Measurements from ENCODE around the gene TRNT1. TPM values are rescaled to one million over a fixed set of nuclear protein-coding genes. Genes with fewer than 3 reads are reported as not detected.

The TRNT1 gene
- total RNA-seq, 1 experiment from 2014 or later, result 21.4 TPM

DNA sequence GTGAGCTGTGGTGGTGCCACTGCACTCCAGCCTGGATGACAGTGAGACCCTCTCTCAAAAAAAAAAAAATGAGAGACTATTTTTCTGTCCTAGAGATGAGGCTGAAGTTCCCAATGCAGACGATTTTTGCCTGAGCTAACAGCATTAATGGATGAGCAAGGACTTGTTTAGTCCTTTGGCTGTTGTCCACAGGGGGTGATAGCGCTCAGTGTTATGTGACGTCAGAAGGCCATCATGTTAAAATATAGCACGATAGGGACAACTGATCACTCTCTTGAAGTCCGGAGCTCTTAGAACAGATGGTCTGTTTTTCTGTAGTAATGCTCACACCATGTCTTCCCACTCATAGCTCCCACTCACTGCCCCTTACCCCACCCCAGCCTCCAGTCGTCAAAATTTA is 6.8 kb downstream of the TRNT1 start:
- H3K27me3 ChIP-seq (ENCODE audit: insufficient read depth, low read length), result no peaks in the 10 kb centered on the region
- no peak overlapping the region for H3K4me2 ChIP-seq (ENCODE audit: low read length)
- H3K36me3 ChIP-seq (ENCODE audit: control insufficient read depth in 1 of 2, insufficient read depth in 2 of 2, low read length in 2 of 2), result peaks cover 30 to 35% of the 10 kb centered on the region in 2 experiments
- intact Hi-C loops (cut with micrococcal nuclease), result no loop called here
- ChIA-PET POLR2A (no interaction called here), RAD21 (ENCODE audit: low non-redundant PET in 1 of 2, low total read pairs in 2 of 2, uncharacterized antibody in 2 of 2, unreplicated experiment in 2 of 2) (no interaction called here), CTCF (no interaction called here)
- H3K9me3 ChIP-seq (ENCODE audit: control insufficient read depth in 1 of 2, insufficient read depth in 1 of 2, low read depth in 1 of 2, low read length in 2 of 2), result no peaks in the 10 kb centered on the region
- H3K79me2 ChIP-seq (ENCODE audit: insufficient read depth, low read length), result peaks cover 86% of the 10 kb centered on the region
- H4K20me1 ChIP-seq (ENCODE audit: insufficient read depth), result peaks cover 13% of the 10 kb centered on the region; the same call in 1 of the 2 replicates
- no TSS peak for BruUV-seq (replicated peaks)
- H2AFZ ChIP-seq (ENCODE audit: low read depth, low read length, poor library complexity, severe bottlenecking), result no peak overlapping the region
- no peak overlapping the region for H3K9ac ChIP-seq (ENCODE audit: low read length)
- H3K9me2 ChIP-seq (ENCODE audit: insufficient read depth), result no peaks in the 10 kb centered on the region
- no peak for TF ChIP-seq RAD21 (IDR thresholded peaks at IDR 0.05; ENCODE audit: low read depth)
- no peak for TF ChIP-seq ZBTB33 (IDR thresholded peaks at IDR 0.05; ENCODE audit: extremely low read depth, insufficient replicate concordance, low read length)
- TF ChIP-seq SRF (IDR thresholded peaks at IDR 0.05; ENCODE audit: low read depth), result no peak
- no peak for TF ChIP-seq POLR2AphosphoS5 (IDR thresholded peaks at IDR 0.05; ENCODE audit: low read depth, low read length)
- no peak for TF ChIP-seq ELF1 (IDR thresholded peaks at IDR 0.05; ENCODE audit: borderline replicate concordance, low read depth)
- TF ChIP-seq FOSL1 (IDR thresholded peaks at IDR 0.05; ENCODE audit: low read depth), result no peak
- TF ChIP-seq EGR1 (IDR thresholded peaks at IDR 0.05; ENCODE audit: low read depth), result no peak
- no peak for TF ChIP-seq CBX3 (IDR thresholded peaks at IDR 0.05; ENCODE audit: low read depth)
- no peak overlapping the region for H3K4me3 ChIP-seq (replicated peaks in 1 of 2; ENCODE audit: low read depth in 1 of 2, low read length in 2 of 2)
- H3K4me1 ChIP-seq (ENCODE audit: control insufficient read depth in 1 of 2, insufficient read depth in 2 of 2, low read length in 2 of 2), result no peaks in the 10 kb centered on the region
- ATAC-seq (no peak), DNase-seq (ENCODE audit: low read depth, low spot score) (no peak)
- H3K27ac ChIP-seq (ENCODE audit: low read depth, low read length), result no peak overlapping the region

DNA sequence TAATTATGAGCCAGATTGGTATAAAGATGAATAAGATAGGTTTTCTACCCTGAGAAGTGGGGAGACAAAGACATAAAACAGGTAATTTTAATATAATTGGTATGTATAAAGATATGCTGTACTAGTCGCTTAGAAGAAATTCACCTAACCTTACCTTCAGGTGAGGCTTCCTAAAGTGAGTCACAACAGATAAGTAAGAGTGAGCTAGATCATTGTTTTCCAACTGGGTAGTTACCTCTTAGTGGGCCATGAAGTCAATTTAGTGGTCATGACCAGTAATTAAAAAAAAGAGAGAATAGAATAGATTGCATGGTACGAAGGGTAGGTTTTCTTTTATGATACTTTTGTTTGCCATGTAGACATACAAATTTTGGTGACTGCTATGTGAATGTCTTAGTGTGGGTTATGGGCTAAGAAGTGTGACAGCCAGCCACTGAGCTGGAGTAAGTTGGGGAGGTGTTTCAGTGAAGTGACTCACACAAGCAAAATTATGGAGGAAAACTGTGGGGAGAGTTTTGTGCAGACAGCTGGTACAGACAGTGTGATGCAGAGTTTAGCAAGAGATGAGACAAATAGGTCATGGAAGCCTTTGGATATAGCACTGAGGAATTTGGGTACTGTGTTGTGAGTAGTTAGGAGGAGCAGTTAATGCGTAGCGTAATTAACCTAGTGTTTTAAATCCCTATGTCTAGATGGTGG is 8.2 kb downstream of the TRNT1 start:
- no peak for TF ChIP-seq JUND (IDR thresholded peaks at IDR 0.05)
- no peak for TF ChIP-seq YY1 (IDR thresholded peaks at IDR 0.05; ENCODE audit: extremely low read depth, insufficient replicate concordance, low read depth, low read length)
- no peak for TF ChIP-seq SRF (IDR thresholded peaks at IDR 0.05; ENCODE audit: low read depth)
- TF ChIP-seq EZH2 (IDR thresholded peaks at IDR 0.05), result no peak
- no peak for TF ChIP-seq TCF7L2 (IDR thresholded peaks at IDR 0.05; ENCODE audit: borderline replicate concordance, extremely low read depth, insufficient read depth, insufficient read length)
- TF ChIP-seq, protein P1, sequence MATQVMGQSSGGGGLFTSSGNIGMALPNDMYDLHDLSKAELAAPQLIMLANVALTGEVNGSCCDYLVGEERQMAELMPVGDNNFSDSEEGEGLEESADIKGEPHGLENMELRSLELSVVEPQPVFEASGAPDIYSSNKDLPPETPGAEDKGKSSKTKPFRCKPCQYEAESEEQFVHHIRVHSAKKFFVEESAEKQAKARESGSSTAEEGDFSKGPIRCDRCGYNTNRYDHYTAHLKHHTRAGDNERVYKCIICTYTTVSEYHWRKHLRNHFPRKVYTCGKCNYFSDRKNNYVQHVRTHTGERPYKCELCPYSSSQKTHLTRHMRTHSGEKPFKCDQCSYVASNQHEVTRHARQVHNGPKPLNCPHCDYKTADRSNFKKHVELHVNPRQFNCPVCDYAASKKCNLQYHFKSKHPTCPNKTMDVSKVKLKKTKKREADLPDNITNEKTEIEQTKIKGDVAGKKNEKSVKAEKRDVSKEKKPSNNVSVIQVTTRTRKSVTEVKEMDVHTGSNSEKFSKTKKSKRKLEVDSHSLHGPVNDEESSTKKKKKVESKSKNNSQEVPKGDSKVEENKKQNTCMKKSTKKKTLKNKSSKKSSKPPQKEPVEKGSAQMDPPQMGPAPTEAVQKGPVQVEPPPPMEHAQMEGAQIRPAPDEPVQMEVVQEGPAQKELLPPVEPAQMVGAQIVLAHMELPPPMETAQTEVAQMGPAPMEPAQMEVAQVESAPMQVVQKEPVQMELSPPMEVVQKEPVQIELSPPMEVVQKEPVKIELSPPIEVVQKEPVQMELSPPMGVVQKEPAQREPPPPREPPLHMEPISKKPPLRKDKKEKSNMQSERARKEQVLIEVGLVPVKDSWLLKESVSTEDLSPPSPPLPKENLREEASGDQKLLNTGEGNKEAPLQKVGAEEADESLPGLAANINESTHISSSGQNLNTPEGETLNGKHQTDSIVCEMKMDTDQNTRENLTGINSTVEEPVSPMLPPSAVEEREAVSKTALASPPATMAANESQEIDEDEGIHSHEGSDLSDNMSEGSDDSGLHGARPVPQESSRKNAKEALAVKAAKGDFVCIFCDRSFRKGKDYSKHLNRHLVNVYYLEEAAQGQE (IDR thresholded peaks at IDR 0.05; ENCODE audit: low read depth), result no peak
- TF ChIP-seq EZH2phosphoT487 (IDR thresholded peaks at IDR 0.05; ENCODE audit: borderline replicate concordance), result no peak
- BruUV-seq (replicated peaks), result no TSS peak
- intact Hi-C loops (cut with micrococcal nuclease), result no loop called here
- Histone ChIP-seq H4K20me1 (ENCODE audit: insufficient read depth) (peaks cover 15% of the 10 kb centered on the region; the same call in 1 of the 2 replicates), H3K27me3 (ENCODE audit: insufficient read depth, low read length) (no peaks in the 10 kb centered on the region), H3K9me3 (ENCODE audit: control insufficient read depth in 1 of 2, insufficient read depth in 1 of 2, low read depth in 1 of 2, low read length in 2 of 2) (no peaks in the 10 kb centered on the region), H3K79me2 (ENCODE audit: insufficient read depth, low read length) (peaks cover 86% of the 10 kb centered on the region), H3K27ac (ENCODE audit: low read depth, low read length) (no peak overlapping the region), H3K4me1 (ENCODE audit: control insufficient read depth in 1 of 2, insufficient read depth in 2 of 2, low read length in 2 of 2) (no peaks in the 10 kb centered on the region), H3K4me2 (ENCODE audit: low read length) (no peak overlapping the region), H3K9ac (ENCODE audit: low read length) (no peak overlapping the region), H2AFZ (ENCODE audit: low read depth, low read length, poor library complexity, severe bottlenecking) (no peak overlapping the region), H3K4me3 (replicated peaks in 1 of 2; ENCODE audit: low read depth in 1 of 2, low read length in 2 of 2) (no peak overlapping the region), H3K36me3 (ENCODE audit: control insufficient read depth in 1 of 2, insufficient read depth in 2 of 2, low read length in 2 of 2) (peaks cover 35 to 39% of the 10 kb centered on the region in 2 experiments), H3K9me2 (ENCODE audit: insufficient read depth) (no peaks in the 10 kb centered on the region)
- ChIA-PET RAD21 (ENCODE audit: low non-redundant PET in 1 of 2, low total read pairs in 2 of 2, uncharacterized antibody in 2 of 2, unreplicated experiment in 2 of 2) (no interaction called here), CTCF (no interaction called here), POLR2A (no interaction called here)
- DNase-seq (ENCODE audit: low read depth, low spot score), result no peak
- no peak for ATAC-seq
